Measurements from ENCODE around the gene GCK.

The GCK gene

GRCh38 chr7:44110719-44111635 is 78.3 kb downstream of the GCK start:
- H2BK120ac ChIP-seq (ENCODE audit: low read depth, low read length), result no peak overlapping the region
- no peak overlapping the region for H3K9ac ChIP-seq (ENCODE audit: low read length)
- H3K27ac ChIP-seq (ENCODE audit: low read depth, low read length), result no peak overlapping the region
- H3K36me3 ChIP-seq (ENCODE audit: control insufficient read depth, insufficient read depth, low read length), result peaks cover 4% of the 10 kb centered on the region
- no peaks in the 10 kb centered on the region for H3K79me2 ChIP-seq (ENCODE audit: control insufficient read depth, insufficient read depth, low read length)
- H3K4me3 ChIP-seq (ENCODE audit: low read length), result no peak overlapping the region
- DNase-seq, result no peak
- no peak overlapping the region for H2BK5ac ChIP-seq (ENCODE audit: low read length)
- H4K8ac ChIP-seq (ENCODE audit: low read depth, low read length), result no peak overlapping the region
- H3K27me3 ChIP-seq (ENCODE audit: insufficient read depth, low read length, poor library complexity), result no peaks in the 10 kb centered on the region
- H3K4me2 ChIP-seq (ENCODE audit: low read length), result no peak overlapping the region
- no peak overlapping the region for H3K23ac ChIP-seq (ENCODE audit: low read length)
- H2BK15ac ChIP-seq (replicated peaks; ENCODE audit: low read depth), result no peak overlapping the region
- no peak overlapping the region for H2AK5ac ChIP-seq (ENCODE audit: low read length)
- H3K18ac ChIP-seq (ENCODE audit: low read length), result no peak overlapping the region
- no peak overlapping the region for H3K4ac ChIP-seq (ENCODE audit: low read depth, low read length)
- no CpG with 5 or more reads among the region's 27 CpGs for WGBS (ENCODE audit: extremely low coverage, insufficient coverage, low lambda C conversion rate)
- H4K5ac ChIP-seq (ENCODE audit: low read length), result no peak overlapping the region
- no peaks in the 10 kb centered on the region for H3K79me1 ChIP-seq (ENCODE audit: low read length)
- H3K56ac ChIP-seq (ENCODE audit: low read length), result no peak overlapping the region
- H3K4me1 ChIP-seq (ENCODE audit: control insufficient read depth, low read depth, low read length), result no peaks in the 10 kb centered on the region

- no peak overlapping the region for H4K8ac ChIP-seq (ENCODE audit: low read depth, low read length)
- no peak overlapping the region for H4K5ac ChIP-seq (ENCODE audit: low read length)
- H3K36me3 ChIP-seq (ENCODE audit: control insufficient read depth, insufficient read depth, low read length), result peaks cover 4% of the 10 kb centered on the region
- no peaks in the 10 kb centered on the region for H3K79me1 ChIP-seq (ENCODE audit: low read length)
- no peak overlapping the region for H2AK5ac ChIP-seq (ENCODE audit: low read length)
- DNase-seq, result no peak
- H2BK15ac ChIP-seq (replicated peaks; ENCODE audit: low read depth), result no peak overlapping the region
- H2BK120ac ChIP-seq (ENCODE audit: low read depth, low read length), result no peak overlapping the region
- no peak overlapping the region for H3K56ac ChIP-seq (ENCODE audit: low read length)
- no peak overlapping the region for H2BK5ac ChIP-seq (ENCODE audit: low read length)
- no CpG with 5 or more reads among the region's 18 CpGs for WGBS (ENCODE audit: extremely low coverage, insufficient coverage, low lambda C conversion rate)
- no peaks in the 10 kb centered on the region for H3K79me2 ChIP-seq (ENCODE audit: control insufficient read depth, insufficient read depth, low read length)
- no peak overlapping the region for H3K4me2 ChIP-seq (ENCODE audit: low read length)
- no peak overlapping the region for H3K23ac ChIP-seq (ENCODE audit: low read length)
- H3K18ac ChIP-seq (ENCODE audit: low read length), result no peak overlapping the region
- no peak overlapping the region for H3K4ac ChIP-seq (ENCODE audit: low read depth, low read length)
- no peak overlapping the region for H3K27ac ChIP-seq (ENCODE audit: low read depth, low read length)
- no peaks in the 10 kb centered on the region for H3K4me1 ChIP-seq (ENCODE audit: control insufficient read depth, low read depth, low read length)
- H3K27me3 ChIP-seq (ENCODE audit: insufficient read depth, low read length, poor library complexity), result no peaks in the 10 kb centered on the region
- no peak overlapping the region for H3K9ac ChIP-seq (ENCODE audit: low read length)
- H3K4me3 ChIP-seq (ENCODE audit: low read length), result no peak overlapping the region
Measured at GRCh38 chr7:44109991-44110390, 79.2 kb downstream of the GCK start.

- Histone ChIP-seq H3K9ac (ENCODE audit: low read length) (no peak overlapping the region), H3K4ac (ENCODE audit: low read depth, low read length) (no peak overlapping the region), H3K4me3 (ENCODE audit: low read length) (no peak overlapping the region), H3K79me1 (ENCODE audit: low read length) (no peaks in the 10 kb centered on the region), H3K18ac (ENCODE audit: low read length) (no peak overlapping the region), H3K56ac (ENCODE audit: low read length) (no peak overlapping the region), H3K36me3 (ENCODE audit: control insufficient read depth, insufficient read depth, low read length) (peaks cover under 1% of the 10 kb centered on the region), H3K4me2 (ENCODE audit: low read length) (no peak overlapping the region), H3K23ac (ENCODE audit: low read length) (no peak overlapping the region), H3K27ac (ENCODE audit: low read depth, low read length) (no peak overlapping the region), H2BK120ac (ENCODE audit: low read depth, low read length) (no peak overlapping the region), H4K8ac (ENCODE audit: low read depth, low read length) (no peak overlapping the region), H2BK5ac (ENCODE audit: low read length) (no peak overlapping the region), H2BK15ac (replicated peaks; ENCODE audit: low read depth) (no peak overlapping the region), H2AK5ac (ENCODE audit: low read length) (no peak overlapping the region), H4K5ac (ENCODE audit: low read length) (no peak overlapping the region), H3K4me1 (ENCODE audit: control insufficient read depth, low read depth, low read length) (no peaks in the 10 kb centered on the region), H3K79me2 (ENCODE audit: control insufficient read depth, insufficient read depth, low read length) (no peaks in the 10 kb centered on the region), H3K27me3 (ENCODE audit: insufficient read depth, low read length, poor library complexity) (no peaks in the 10 kb centered on the region)
- WGBS (ENCODE audit: extremely low coverage, insufficient coverage, low lambda C conversion rate), result no CpG with 5 or more reads among the region's 21 CpGs
- DNase-seq, result no peak
Measured at GRCh38 chr7:44108768-44109750, 80.2 kb downstream of the GCK start.

GRCh38 chr7:44107961-44108767 is 81.1 kb downstream of the GCK start:
- no peak overlapping the region for H2AK5ac ChIP-seq (ENCODE audit: low read length)
- H3K27ac ChIP-seq (ENCODE audit: low read depth, low read length), result no peak overlapping the region
- DNase-seq, result no peak
- H3K79me2 ChIP-seq (ENCODE audit: control insufficient read depth, insufficient read depth, low read length), result no peaks in the 10 kb centered on the region
- H3K79me1 ChIP-seq (ENCODE audit: low read length), result no peaks in the 10 kb centered on the region
- H3K23ac ChIP-seq (ENCODE audit: low read length), result no peak overlapping the region
- no peak overlapping the region for H2BK120ac ChIP-seq (ENCODE audit: low read depth, low read length)
- H4K8ac ChIP-seq (ENCODE audit: low read depth, low read length), result no peak overlapping the region
- H3K9ac ChIP-seq (ENCODE audit: low read length), result no peak overlapping the region
- no peak overlapping the region for H3K4ac ChIP-seq (ENCODE audit: low read depth, low read length)
- no peak overlapping the region for H3K4me3 ChIP-seq (ENCODE audit: low read length)
- no peak overlapping the region for H2BK15ac ChIP-seq (replicated peaks; ENCODE audit: low read depth)
- H4K5ac ChIP-seq (ENCODE audit: low read length), result no peak overlapping the region
- no peak overlapping the region for H3K56ac ChIP-seq (ENCODE audit: low read length)
- no peak overlapping the region for H2BK5ac ChIP-seq (ENCODE audit: low read length)
- no peaks in the 10 kb centered on the region for H3K4me1 ChIP-seq (ENCODE audit: control insufficient read depth, low read depth, low read length)
- H3K18ac ChIP-seq (ENCODE audit: low read length), result no peak overlapping the region
- no peaks in the 10 kb centered on the region for H3K36me3 ChIP-seq (ENCODE audit: control insufficient read depth, insufficient read depth, low read length)
- no CpG with 5 or more reads among the region's 21 CpGs for WGBS (ENCODE audit: extremely low coverage, insufficient coverage, low lambda C conversion rate)
- no peak overlapping the region for H3K4me2 ChIP-seq (ENCODE audit: low read length)
- no peaks in the 10 kb centered on the region for H3K27me3 ChIP-seq (ENCODE audit: insufficient read depth, low read length, poor library complexity)

- Histone ChIP-seq H3K56ac (ENCODE audit: low read length) (no peak overlapping the region), H4K8ac (ENCODE audit: low read depth, low read length) (no peak overlapping the region), H3K4ac (ENCODE audit: low read depth, low read length) (no peak overlapping the region), H3K27ac (ENCODE audit: low read depth, low read length) (no peak overlapping the region), H3K18ac (ENCODE audit: low read length) (no peak overlapping the region), H3K9ac (ENCODE audit: low read length) (no peak overlapping the region), H4K5ac (ENCODE audit: low read length) (no peak overlapping the region), H3K4me1 (ENCODE audit: control insufficient read depth, low read depth, low read length) (no peaks in the 10 kb centered on the region), H3K4me3 (ENCODE audit: low read length) (no peak overlapping the region), H2BK15ac (replicated peaks; ENCODE audit: low read depth) (no peak overlapping the region), H3K27me3 (ENCODE audit: insufficient read depth, low read length, poor library complexity) (no peaks in the 10 kb centered on the region), H3K79me2 (ENCODE audit: control insufficient read depth, insufficient read depth, low read length) (no peaks in the 10 kb centered on the region), H3K23ac (ENCODE audit: low read length) (no peak overlapping the region), H2BK5ac (ENCODE audit: low read length) (no peak overlapping the region), H2BK120ac (ENCODE audit: low read depth, low read length) (no peak overlapping the region), H3K36me3 (ENCODE audit: control insufficient read depth, insufficient read depth, low read length) (no peaks in the 10 kb centered on the region), H3K79me1 (ENCODE audit: low read length) (no peaks in the 10 kb centered on the region), H3K4me2 (ENCODE audit: low read length) (no peak overlapping the region), H2AK5ac (ENCODE audit: low read length) (no peak overlapping the region)
- no CpG with 5 or more reads among the region's 18 CpGs for WGBS (ENCODE audit: extremely low coverage, insufficient coverage, low lambda C conversion rate)
- no peak for DNase-seq
Measured at GRCh38 chr7:44107116-44107960, 81.9 kb downstream of the GCK start.

Data from mesendoderm (in vitro differentiated cells).